G401 (cell line): ENCODE results near the gene C20orf141. TPM values are rescaled to one million over a fixed set of nuclear protein-coding genes. Genes with fewer than 3 reads are reported as not detected.
"Not testable (repeated sequence)": the region's sequence is repeated elsewhere in the genome, so short reads cannot be mapped to it uniquely, and the experiment has no call there.

Experiments used
- DNase-seq: peaks from one replicate; pipeline ENCODE4 v3.0.0-alpha.2; 2015; ENCODE audit warnings: low spot score
- in situ Hi-C: cut with HindIII; loops from 2 replicates; pipeline ENCODE4 v1.10.0; 2016; ENCODE audit warnings: low sequenced_read_pairs, mixed read lengths
- total RNA-seq: library from RNA; depleted of rRNA; stranded (reverse); fragments of >200 nt; shearing (Covaris generic); gene quantifications from 2 replicates; pipeline ENCODE4 v1.2.3, GENCODE V29; 2014

The C20orf141 gene
- total RNA-seq, 1 experiment from 2014 or later, result not detected

DNA sequence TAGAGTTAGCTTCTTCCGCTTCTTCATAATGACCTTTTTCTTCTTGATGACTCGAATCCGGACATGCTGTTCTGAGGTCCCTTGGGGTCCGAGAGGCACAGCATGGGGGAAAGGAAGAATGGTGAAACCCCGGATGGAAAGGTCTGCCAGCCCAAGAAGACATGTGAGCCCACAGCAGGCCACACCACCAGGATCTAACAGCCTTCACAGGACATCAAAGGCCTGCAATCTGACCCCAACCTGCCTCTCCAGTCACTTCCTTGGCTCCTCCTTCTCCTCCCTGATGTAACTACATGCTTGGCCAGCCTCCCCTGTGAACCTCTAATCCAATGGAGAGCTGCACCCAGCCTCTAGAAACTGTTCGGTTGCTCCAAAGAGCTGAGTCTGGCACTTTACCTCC is 16.0 kb upstream of the C20orf141 start:
- DNase-seq, result no peak

DNA sequence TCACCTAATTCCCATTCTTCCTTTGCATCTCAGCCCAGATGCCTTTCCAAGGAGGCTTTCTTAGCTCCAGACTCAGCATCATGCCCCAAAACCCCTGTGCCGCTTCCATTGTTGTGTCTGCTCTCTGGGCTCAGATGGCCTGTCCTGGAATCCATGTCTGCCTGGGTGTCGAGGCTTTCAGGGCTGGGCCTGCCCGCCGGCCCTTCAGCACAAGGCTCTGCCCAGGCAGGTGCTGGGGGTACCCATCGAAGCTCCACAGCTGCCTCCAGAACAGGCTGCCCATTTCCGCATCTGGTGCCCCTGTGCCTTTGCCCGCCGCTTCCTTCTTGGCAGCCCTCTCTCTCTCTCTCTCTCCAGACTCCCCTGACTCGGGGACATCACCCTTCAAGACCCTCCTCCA is 15.5 kb upstream of the C20orf141 start:
- in situ Hi-C loops, result no loop called here

More for the DNA sequence above, 16.0 kb upstream of the C20orf141 start:
- in situ Hi-C loops, result no loop called here

GRCh38 chr20:2799688-2800520 is 14.9 kb upstream of the C20orf141 start:
- no peak for DNase-seq
- in situ Hi-C loops, result no loop called here

More for the DNA sequence above, 15.5 kb upstream of the C20orf141 start:
- no peak for DNase-seq

GRCh38 chr20:2800521-2801285 is 14.1 kb upstream of the C20orf141 start, which contains the start of gene CPXM1:
Gene CPXM1 (minus strand): TSS chr20:2800627. CDS start chr20:2800572, 55 bp downstream.
- DNase-seq, result no peak
- in situ Hi-C loops, result no loop called here

DNA sequence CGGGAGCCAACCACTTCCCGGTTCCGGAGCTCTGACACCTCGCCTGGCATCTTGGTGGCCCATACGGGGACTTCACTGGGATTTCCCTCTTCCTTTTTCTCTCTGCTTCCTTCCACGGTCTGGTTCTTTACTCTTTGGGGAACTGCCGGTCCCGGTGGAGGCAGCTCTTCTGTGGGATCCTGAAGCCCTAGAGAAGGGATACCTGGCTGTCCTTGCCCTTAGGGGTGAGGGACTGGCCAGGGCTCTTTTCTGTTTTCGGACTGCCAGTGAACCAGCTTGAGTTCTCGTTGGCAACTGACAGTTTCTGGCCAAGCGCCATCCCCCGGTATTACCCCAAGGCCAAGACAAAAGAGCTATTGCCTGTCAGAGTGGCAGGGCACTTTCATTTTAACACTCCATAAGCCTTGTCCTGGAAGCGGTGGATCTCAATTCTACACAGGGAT is 13.5 kb upstream of the C20orf141 start:
- no peak for DNase-seq

GRCh38 chr20:2804041-2804828 is 10.6 kb upstream of the C20orf141 start:
- in situ Hi-C loops, result no loop called here
- DNase-seq, result no peak

More for the DNA sequence above, 13.5 kb upstream of the C20orf141 start:
- in situ Hi-C loops, result no loop called here

- in situ Hi-C loops, result no loop called here
- no peak for DNase-seq
Measured at GRCh38 chr20:2804852-2805688, 9.7 kb upstream of the C20orf141 start.

DNA sequence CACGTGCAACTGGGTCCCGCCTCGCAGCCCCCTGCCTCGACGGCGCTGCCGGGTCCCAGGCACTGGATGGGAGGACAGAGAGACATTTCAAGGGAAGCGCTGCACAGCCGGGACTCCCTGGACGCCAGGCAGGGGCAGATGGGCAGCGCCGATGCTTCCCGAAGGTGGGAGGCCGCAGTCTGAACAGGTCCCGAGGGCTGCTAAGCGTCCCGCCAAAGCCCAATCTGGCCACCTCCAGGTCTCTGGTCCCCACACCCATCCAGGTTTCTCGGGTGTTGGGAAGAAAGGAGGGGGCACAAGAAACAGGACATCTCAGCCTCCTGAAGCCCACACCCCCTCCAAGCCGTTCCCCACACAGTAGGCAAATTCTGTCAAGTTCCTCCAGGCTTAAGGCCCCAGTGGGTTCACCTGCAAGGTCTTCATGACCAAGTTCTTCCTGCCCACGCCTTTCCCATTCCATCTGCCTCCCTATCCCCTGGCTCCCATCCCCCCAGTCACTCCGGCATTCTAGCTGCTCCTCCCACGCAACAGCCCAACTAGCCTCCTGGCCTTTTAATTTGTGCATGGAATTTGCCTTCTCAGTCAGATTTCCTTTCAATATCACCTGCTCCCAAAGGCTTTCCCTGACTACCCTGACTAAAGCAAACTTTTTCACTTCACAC is 9.0 kb upstream of the C20orf141 start:
- DNase-seq, result no peak
- in situ Hi-C loops, result no loop called here

DNA sequence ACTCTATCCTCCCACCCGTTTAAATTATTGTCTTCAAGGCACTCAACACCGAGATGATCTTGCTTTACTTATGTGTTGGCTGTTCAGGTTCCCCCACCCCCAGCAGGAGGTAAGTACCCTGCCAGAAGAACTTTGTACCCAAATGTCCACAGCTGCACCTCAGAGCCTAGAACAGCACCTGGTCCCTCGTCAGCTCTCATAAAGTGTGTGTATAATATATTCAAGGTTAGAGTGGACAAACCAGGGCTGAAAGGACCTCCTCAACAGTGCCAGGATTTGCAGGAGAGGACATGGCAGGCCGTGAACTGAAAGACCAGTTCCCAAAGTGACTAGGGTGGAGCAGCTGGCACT is 8.5 kb upstream of the C20orf141 start:
- in situ Hi-C loops, result no loop called here
- no peak for DNase-seq

GRCh38 chr20:2807019-2807418 is 7.8 kb upstream of the C20orf141 start:
- no peak for DNase-seq
- in situ Hi-C loops, result no loop called here

- DNase-seq, in situ Hi-C loops: not testable (repeated sequence)
Measured at GRCh38 chr20:2807929-2808328, 6.9 kb upstream of the C20orf141 start.

- in situ Hi-C loops, result no loop called here
- no peak for DNase-seq
Measured at GRCh38 chr20:2809690-2810089, 5.1 kb upstream of the C20orf141 start.

DNA sequence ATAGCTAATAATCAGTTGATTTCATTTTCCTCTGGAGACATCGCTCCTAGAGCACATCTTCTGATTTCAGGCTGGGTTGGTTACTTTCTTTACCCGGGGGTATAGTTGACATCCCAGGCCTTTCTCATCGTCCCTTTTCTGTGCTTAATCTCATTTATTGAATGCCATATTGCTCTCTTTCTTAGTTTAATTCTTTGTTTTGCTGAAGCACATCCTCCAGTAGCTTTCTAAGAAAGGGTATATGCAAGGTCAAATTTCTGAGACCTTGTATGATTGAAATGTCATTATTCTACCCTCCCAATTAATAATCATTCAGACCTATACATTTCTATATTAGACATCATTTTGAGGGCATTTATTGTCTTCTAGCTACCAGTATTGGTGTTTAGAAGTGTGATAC is 2.6 kb upstream of the C20orf141 start:
- DNase-seq, result no peak
- in situ Hi-C loops, result no loop called here

DNA sequence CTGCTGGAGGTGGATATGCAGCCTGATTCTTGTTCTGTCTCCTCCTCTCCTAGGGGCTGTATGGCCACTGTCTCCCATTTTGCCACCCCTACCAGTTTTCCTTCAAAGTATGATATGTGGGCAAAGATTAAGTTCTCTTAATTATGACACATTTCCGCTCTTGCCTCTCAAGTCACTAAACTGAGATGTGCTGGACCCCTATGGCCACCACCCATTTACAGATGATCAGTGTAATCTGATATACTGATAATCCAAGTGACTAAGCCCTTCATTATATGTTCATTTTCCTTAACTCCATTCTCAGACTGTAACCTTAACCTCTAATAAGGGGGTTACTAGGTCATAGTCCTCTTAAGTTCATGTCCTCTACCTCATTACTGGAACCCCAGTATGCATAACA is 711 bp upstream of the C20orf141 start:
- in situ Hi-C loops, result no loop called here
- DNase-seq, result no peak

- DNase-seq, result no peak
Measured at GRCh38 chr20:2815242-2815900, 584 bp downstream of the C20orf141 start.

DNA sequence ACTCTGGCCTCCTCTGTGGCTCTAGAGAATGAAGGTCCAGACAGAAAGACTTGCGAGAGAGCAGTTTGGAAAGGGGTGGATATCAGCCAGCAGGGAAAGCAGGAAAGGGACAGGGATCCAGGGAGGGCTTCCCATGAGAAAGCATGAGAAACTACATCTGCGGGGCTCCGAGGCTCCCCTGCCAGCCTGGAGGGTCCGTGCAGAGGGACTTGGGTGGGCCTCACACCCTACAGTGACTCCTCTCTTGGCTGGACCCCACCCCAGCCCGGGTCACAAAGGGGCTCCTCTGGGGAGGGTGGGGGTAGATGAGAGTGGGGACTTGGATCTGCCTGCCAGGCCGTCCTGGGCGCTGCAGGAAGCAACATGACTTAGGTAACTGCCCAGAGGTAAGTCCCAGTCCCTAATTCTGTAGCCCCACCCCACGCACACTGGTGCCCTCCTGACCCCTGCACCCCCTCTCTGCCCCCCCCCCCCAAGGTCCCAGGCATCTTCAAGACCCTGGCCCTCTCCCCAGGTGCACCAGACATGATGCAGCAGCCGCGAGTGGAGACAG is 1.3 kb downstream of the C20orf141 start, which contains the start of gene TMEM239:
Gene TMEM239, plus strand, starts transcription at position 335 of the 553 bp plus-strand sequence. Its CDS starts 191 bp downstream, at position 526.
- in situ Hi-C loops, result no loop called here
- DNase-seq, result no peak

More at GRCh38 chr20:2815242-2815900, 584 bp downstream of the C20orf141 start:
- in situ Hi-C loops, result no loop called here
